Hepatocyte (in vitro differentiated cells): ENCODE measurements around the gene RASD2.

Source experiments
- CTCF ChIP-seq: fragments of 200-600 bp; sonication (generic); IDR thresholded peaks from 2 replicates; pipeline ENCODE4 v1.5.1; 2016; ENCODE audit warnings: antibody characterized with exemption, mild to moderate bottlenecking; ENCODE audit not compliant: poor library complexity
- EZH2 ChIP-seq: fragments of 200-600 bp; sonication (generic); IDR thresholded peaks from 2 replicates; pipeline ENCODE4 v1.6.1; 2016; ENCODE audit warnings: antibody characterized with exemption, mild to moderate bottlenecking, borderline replicate concordance

- TF ChIP-seq CTCF (no peak), EZH2 (no peak)
These were observed 31.2 kb upstream of the RASD2 start for GRCh38 chr22:35509451-35509850.
